ELR (cell line): ENCODE data around the gene DGKG.

Experiments
- DNase-seq: peaks from one replicate; pipeline ENCODE4 v3.0.0-alpha.2; 2015; ENCODE audit warnings: low read depth

DGKG gene

DNA sequence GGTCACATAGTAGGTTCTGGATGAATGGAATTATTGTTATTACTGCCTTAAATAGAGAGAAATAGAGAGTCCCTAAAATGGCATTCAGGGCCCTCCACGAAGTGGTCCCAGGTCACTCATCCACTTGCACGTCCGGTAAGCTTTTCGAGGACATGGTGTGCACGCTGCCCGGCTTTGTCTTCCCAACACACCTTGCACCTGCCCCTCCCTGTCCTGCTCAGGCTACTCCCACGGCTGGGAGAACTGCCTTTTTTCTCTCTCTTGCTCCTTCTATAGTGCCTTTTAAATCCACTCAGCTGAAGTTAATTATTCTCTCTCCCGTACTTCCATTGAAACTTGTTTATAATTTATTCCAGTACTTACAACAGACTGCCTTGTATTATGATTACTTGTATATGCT lies 5.6 kb upstream of the DGKG start:
- no peak for DNase-seq

DNA sequence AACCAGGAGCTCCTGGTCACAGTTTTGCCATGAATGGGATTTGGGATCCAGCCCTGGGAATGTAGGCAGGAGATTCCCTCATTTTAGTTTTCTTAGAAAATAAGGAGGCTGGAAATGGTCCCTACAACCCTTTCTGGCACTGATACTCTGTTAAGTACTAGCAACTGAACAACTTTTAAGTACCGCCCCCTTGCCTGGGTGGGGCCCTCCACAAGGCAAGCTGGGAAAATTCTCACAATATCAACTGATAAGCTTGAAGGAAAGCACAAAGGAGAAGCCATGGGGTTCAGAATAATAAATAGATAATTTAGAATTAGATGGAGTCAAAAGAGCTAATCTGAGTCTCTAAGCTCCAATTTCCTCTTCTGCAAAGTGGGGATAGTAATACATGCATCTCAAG lies 4.2 kb upstream of the DGKG start:
- DNase-seq: no peak

DNA sequence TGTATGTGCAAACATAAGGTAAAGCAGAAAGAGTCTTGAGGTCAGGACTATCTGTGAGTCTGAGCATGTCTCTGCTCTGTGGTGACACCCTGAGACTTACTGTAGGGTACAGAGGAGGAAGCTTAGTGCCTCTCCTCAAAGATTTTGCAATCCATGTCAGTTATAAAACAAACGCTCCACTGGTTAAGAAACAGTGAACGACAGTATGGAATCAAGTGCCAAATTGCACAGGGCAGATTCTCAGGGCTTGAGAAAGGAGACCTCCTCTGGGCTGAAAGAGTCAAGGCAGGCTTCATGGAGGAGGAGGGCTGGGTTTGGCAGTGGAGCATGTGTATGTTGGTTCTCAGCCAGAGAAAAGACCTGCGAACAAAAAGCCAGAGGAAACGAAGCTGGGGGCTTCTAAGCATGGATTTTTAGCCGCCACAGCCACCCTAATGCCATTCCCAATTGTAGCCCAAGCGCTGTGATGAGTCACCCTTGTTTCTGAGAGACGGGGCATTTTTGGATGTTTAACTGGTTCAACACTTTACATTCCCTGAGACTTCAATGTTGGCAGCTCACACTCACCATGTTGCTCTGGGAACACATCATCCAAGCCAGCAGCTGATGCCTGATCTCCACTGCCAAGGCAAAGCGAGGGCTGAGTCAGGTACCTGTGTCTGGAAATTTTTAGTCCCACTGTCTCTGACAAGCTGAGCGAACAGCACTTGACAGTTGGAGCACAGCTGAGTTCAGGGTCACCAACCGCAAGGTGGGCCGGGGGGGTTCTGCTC lies 3.4 kb upstream of the DGKG start:
- DNase-seq: no peak

DNA sequence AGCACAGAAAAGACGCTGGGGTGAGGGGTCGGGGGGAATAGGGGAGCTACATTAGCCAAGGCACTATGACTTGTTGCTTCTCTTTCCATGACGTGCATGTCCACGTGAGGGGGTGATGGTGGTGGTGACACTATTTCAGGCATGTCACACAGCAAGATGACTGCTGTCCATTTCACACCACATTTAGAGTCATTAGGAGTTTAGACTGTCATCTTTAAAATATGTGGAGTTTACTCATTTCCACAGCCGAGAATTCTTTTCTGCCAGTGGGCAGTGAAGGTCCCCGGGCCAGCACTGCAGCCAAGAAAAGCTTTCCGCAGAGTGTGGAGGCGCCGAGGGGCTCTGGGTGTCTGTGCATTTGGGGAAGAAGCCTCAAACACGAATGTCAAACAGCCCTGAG lies 954 bp upstream of the DGKG start:
- DNase-seq: peak; percentile 14

DNA sequence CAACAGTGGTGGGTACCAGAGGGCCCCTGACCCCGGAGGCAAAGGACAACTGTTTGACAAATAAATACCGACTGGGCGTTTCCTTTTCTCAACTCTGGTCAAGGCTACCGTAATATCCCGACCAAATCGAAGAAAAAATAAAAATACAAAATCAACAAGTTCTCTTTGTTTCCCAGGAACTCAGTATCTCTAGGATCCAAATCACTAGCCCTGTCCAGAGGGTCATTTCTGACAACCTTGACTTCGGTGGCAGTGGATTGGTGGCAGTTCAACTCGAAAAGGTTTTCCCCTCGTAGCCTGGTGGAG lies 456 bp upstream of the DGKG start:
- DNase-seq: no peak

DNA sequence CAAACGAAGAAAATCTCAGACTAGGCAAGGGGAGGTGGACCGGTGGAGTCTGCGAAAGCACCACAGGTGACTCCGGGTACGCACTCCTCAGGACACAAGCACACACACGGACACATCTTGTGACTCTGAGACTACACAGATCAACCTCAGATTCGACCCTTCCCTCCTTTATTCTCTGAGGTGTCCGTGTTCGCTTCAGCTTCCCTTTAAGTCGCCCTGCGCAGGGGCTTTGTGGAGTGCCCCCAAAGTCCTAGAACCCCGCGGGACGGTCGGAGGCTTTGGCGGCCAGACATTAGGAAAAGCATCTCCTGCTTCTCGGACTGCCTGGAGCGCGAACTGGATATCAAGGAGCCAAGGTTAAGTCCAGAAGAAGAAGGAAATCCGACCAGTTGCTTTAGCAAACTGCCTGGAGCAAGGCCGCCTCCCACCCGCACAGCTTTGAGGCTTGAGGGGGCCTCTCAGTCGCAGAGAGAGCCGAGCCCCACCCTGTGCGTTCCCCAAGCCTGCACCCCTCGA lies 730 bp downstream of the DGKG start:
- no peak for DNase-seq

DNA sequence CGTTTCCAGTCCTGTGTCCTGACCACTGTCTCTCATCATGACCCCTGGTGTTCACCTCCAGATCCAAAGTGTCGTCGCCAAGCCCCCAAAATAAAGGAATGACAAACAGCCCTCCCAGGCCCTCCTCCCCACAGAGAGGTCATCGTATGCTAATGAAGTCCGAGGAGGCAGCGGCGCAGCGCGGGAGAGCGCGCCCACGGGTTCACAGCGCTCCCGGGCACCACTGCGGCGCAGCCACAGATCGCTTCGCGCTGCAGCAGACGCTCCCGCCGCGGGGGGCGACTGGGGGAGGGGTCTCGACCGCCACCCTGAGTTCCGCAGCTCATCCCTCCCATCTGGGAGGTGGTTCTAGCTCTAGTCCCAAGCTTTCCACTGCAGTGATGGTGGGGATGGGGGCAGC lies 1.3 kb downstream of the DGKG start:
- no peak for DNase-seq

DNA sequence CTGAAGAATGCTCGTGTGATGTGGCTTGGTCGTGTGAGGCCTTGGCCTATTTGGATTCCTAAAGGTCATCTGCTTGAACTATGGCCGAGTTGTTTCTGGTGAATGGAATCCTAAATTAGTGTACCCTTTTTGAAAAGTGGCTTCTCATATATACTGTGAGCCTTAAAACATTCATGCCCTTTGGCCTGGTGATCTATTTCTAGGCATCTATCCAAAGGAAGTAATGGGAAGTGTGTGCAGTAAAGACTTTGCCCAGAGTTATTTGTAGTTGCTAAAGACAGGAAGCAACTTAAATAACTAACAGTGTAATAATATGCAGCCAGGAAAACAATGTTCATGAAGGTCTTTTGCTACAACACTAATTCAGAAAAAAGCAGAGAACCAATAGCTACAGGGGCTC lies 3.0 kb downstream of the DGKG start:
- DNase-seq: no peak

DNA sequence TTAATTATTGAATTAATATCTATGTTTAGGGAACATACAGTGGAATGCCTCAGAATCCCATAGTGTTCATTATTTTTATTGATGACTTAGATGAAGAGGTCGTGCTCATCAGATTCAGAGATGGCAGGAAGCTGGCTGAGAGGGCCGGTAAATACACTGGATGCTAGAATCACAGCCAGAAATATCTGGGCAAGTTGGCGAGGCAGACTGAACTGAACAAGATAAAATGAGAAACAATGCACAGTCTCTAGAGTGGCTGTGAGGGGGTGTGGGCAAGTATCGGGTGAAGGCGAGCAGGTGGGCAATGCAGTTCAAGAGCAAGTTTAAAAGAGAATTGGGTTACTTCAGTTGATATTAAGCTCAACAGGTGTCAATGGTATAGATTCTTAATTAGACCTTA lies 5.9 kb downstream of the DGKG start:
- no peak for DNase-seq

DNA sequence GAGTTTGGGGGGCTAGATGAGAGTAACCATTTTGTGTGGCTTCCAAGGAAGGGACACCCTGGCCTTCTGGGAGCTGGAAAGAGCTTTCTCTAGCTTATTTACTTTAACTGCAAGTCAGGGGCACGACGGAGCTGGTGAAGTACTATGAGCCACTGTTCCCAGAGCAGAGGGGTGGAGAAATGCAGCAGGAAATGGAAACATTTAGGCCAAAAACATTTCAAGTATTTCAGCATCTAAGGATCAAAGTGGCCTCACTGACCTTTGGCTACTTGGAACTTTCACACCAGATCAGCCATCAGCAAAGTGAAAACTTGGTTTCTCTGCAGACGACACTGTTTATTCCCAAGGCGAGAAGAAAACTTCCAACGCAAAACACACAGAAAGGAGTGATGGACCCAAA lies 7.9 kb downstream of the DGKG start:
- no peak for DNase-seq

DNA sequence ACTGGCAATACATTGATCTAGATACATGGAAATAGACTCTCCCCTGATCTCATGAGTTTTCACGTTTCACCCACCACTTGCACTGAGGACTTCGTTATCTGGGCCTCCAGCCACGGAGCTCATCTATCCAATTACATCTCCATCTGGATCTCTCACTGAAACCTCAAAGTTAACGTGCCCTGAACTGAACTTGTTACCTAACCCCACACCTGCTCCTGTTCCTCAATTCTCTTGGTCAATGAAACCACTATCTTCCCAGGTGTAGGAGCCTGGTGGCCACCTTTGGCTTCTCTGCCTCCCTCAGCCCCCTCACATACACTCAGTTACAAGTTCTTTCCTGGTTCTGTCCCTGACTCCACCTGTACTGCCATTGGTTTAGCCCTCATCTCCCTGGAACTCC lies 9.7 kb downstream of the DGKG start:
- no peak for DNase-seq

DNA sequence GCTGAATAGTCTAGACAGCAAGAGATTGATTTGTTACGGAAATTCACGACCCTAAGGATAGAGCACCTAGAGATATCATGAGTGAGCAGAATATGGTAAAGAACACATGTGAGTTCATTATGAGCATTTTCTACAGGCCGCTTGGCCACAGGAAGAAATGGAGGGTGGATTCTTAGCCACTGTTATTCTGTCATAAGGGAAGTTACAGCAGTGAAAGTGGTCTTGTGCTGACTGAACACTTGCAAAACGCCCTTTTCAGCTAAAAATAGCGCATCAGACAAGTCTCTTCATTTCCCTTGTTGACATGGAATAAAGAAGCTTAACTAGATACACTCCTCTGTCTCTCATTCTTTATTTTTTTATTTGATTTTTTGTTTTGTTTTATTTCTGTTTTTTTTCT lies 19.8 kb downstream of the DGKG start:
- DNase-seq: no peak

DNA sequence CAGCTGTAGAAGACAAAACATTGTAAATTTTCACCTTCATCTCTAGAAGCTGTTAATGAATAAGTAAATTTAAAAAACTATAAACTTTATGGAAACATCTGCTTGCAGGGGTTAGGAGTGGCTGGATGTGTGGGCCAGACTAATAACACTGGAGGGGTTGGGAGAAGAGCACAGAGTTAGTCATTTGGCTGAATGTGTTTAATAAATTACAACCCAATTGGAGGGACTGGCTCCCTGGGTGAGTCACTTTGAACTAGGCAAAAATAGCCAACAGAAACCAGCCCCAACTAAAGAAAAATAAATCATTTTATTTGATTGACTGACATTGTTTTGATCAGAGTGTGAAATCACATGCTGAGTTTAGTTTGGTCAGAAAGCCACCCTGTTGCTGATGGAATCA lies 21.8 kb downstream of the DGKG start:
- DNase-seq: peak; percentile 32

DNA sequence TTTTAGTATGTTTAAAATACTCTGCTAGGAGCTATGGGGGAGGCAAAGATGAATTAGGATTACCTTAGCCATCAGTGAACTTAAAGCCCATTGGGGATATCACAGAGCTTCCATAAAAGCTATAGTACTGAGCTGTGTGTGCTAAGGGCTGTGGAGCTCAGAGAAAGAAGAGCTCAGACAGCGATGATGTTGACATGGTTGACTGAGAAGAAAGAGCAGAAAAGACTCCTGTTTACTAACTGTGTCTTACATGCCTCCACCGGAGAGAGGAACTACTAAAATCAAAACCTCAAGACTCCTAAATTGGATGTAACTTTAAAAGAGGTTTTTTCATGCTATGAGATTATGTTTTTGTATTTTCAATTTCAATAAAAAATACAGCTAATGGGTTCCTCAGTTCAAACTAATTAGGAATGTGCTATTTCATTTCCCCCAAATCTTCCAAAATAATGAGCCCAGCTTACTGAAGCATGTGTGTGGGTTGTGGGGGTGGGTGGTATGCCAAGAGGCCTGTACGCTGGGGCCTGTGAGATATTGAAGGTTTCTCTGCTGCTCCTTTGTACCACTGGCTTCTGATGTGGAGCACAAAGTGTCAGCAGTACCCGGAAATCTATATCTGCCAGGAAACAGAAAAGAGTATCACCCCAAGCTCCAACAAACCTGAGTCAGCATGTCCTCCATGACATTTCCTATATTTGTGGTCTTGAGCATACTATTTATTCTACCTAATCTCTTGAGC lies 22.7 kb downstream of the DGKG start:
- DNase-seq: no peak

DNA sequence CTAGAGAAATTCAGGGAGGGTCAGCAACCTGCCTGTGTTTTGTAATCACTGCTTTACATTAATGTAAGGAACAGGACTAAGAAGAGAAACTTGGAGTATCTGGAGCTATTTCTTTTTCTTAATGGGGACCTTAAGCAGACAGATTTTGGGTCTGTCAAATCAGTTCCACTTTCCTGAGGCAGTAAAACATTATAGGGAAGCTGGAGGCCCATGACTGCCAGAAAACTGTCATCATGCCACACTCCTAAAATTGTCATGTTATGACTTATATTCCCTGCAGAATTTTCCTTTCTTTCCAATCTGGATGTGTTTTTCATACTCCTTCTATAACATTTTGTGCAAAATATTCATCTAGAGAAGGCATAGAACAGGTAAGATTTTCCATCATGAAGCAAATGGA lies 28.8 kb downstream of the DGKG start:
- no peak for DNase-seq

DNA sequence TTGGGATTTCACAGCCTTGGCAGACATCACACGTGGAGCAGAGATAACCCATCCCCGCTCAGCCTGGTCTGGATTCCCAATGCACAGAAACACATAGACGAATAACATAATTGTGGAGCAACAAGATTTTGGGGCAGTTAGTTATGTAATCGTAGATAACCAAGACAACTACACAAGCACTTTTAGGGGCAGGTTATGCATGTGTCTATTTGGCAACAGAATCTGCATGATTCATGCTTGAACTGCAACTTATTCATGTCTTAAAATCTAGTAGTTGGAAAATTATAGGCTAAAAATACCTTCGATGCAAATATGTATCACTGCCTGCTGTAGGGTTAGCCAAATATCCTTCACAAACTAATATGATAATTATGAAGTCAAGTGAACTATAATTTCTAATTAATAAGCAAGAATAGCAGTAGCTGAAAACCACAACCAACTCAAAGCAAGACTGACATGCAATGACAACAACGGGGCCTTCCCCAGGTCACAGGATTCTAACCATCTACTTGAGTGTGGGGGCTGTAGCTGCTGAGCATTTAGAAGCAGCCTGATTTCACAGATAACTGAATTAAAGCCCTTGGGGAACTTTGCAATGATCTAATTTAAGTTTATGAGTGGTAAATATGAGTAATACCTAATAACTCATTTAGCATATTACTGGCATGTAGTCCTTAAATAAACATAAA lies 31.1 kb downstream of the DGKG start:
- no peak for DNase-seq

DNA sequence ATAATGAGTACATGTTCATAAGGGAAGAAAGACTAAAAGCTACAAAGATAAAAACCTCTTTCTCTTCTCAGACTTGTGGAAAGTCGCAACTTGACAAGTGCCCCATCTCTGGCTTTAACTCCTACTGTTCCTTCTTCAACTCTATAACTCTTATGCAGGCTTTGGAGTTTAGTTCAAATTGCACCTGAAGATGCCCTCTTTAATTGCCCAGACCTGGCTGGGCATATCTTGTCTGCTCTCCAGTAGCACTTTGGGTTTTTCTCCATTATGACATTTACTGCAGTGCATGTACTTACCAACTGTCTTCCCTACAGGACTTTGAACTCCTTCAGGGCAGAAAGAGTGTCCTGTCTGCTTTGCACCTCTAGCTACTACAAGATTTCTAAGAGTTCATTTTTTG lies 32.4 kb downstream of the DGKG start:
- no peak for DNase-seq

DNA sequence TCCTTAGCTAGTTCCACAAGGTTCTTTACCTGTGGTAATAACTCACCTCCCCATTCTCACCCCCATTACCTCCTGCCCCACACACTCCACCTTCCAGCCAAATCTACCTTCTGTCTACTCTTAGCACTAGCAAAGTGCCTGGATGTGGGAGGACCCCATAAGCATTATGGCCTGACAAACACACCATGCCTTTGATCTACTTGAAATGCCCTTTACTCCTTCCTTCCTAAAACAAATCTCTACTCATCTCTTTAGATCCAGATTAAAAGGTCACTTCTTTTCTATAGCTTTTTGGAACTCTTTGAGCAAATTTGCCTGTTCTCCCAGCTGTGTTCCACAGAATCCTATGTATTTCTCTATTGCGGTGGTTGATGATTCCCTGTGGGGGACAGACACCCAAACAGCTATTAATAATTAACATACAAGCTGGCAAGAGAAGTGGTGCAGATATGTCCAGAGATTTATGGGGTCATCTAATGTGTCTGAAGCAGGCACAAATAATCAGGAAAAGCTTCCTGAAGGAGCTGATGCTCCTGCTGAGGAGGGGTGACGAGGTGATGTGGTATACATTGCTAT lies 34.0 kb downstream of the DGKG start:
- no peak for DNase-seq

DNA sequence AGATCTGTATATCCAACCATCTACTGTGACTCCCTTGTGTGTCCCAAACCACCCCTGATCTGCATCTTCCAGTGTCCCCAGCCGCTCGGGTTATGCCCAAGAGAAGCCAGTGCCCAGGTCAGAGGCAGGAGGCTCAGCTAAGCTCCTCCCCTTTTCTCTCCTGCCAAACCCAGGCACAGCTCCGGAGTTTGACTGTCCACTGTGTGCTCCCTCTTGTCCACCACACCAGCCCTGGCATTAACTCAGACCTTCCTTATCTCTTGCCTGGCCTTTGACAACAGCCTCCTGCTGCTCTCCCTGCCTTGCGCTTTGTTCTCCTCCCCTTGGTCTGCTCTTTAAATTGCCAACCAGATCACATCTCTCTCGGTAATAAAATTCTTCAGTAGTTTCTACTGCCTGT lies 39.3 kb downstream of the DGKG start:
- DNase-seq: no peak

DNA sequence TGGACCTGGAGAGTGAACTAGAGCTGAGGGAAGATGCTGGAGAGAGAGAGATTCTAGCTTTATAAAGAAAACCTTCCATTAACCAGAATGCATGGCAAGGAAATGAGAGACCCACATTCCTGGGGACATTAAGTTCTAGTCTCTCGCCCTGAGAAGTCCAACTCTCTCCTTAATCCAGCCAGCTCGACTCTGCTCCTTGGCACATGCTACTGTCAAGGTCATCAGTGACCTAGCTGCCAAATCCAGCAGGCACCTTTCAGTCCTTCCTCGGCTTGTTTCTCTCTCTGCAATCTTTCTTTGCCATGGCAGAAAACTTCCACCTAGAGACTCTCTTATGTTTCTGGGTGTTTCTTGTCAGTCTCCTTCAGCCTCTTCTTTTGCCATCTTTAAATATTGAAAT lies 40.3 kb downstream of the DGKG start:
- DNase-seq: no peak

DNA sequence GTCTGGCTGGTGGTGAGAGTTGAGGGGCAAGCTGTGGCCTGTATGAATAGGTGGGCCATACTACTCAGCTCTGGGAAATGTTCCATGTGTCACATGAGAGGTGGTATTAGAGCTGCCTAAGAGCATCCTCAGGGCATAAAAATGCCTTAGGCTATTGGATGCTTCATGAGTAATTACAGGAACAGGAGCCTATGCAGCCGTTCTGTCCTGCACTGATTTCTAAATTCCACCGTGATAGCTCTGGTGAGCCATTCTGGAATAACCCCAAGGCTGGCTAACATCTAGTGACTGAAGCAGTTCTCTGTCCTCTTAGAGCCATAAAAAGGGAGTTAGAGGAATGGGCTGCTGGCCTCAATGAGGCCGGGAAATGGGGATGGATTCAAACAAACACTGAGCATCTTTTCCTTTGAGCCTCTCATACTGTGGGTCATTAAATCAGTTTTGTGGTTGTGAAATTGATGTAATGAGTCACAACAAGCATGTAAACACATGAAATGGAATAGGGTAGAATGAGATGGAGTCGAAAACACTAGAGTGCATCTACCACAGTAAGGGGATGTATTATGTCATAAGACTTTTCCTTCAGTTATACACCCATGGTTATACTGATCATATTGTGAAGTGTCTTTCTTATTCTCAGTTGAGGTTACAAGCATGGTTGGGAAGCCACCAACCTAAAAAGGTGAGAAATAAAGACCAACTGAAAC lies 41.0 kb downstream of the DGKG start:
- peak; percentile 95 for DNase-seq

DNA sequence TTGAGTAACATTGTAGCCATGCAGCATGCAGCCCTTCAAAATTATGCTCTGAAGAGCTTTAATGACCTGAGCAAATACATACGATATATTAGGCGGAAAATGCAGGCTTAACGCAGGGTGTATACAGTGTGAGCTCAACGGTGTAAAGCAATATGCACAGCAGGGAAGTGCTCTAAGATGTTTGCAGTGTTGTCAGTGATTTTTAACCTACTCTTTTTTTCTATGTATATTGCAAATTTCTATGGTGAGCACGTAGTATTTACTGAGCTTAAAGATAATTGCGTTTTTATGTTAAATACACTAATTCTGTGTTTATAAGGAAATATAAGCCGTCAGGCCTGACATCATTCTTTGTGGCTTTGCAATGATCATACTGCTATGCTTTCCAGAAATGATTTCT lies 42.1 kb downstream of the DGKG start:
- DNase-seq: no peak
